AG09309 (cell line): ENCODE data around the gene PTPRF.

Experiments
- DNase-seq: peaks from one replicate; pipeline ENCODE4 v3.0.0-alpha.2; 2010; ENCODE audit warnings: low read depth
- H3K4me3 ChIP-seq: 2 replicates; pipeline ENCODE4 v1.5.1; 2011; ENCODE audit warnings: mild to moderate bottlenecking, low read depth, low read length, moderate library complexity; ENCODE audit not compliant: control insufficient read depth
- TF ChIP-seq, protein P1 (sequence below): IDR thresholded peaks from 2 replicates; pipeline ENCODE4 v1.5.1; 2011; ENCODE audit warnings: mild to moderate bottlenecking, low read depth, low read length, inconsistent platforms; ENCODE audit not compliant: insufficient read depth, control insufficient read depth; ENCODE audit errors: missing control alignments

PTPRF gene

DNA sequence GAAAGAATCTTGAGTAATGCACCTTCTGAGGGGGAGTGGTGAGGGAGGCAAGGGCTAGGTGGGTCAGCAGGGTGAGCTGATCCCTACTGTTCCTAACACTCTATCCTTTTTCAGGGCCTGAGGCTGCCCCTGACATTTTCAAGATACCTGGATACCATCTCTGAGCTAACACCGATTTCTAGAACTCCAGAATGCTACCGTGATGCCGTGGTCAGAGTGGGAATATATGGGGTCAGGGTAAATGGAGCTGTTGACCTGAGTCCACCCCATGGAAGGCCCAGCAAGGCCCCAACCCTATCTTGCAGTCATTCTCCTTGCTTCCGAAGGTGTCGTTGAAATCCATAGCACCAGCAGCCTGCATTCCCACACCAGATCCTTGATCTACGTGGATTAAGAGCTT is 18.0 kb upstream of the PTPRF start:
- DNase-seq, result no peak
- TF ChIP-seq, protein P1, sequence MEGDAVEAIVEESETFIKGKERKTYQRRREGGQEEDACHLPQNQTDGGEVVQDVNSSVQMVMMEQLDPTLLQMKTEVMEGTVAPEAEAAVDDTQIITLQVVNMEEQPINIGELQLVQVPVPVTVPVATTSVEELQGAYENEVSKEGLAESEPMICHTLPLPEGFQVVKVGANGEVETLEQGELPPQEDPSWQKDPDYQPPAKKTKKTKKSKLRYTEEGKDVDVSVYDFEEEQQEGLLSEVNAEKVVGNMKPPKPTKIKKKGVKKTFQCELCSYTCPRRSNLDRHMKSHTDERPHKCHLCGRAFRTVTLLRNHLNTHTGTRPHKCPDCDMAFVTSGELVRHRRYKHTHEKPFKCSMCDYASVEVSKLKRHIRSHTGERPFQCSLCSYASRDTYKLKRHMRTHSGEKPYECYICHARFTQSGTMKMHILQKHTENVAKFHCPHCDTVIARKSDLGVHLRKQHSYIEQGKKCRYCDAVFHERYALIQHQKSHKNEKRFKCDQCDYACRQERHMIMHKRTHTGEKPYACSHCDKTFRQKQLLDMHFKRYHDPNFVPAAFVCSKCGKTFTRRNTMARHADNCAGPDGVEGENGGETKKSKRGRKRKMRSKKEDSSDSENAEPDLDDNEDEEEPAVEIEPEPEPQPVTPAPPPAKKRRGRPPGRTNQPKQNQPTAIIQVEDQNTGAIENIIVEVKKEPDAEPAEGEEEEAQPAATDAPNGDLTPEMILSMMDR, result no peak
- H3K4me3 ChIP-seq, result no peak overlapping the region

DNA sequence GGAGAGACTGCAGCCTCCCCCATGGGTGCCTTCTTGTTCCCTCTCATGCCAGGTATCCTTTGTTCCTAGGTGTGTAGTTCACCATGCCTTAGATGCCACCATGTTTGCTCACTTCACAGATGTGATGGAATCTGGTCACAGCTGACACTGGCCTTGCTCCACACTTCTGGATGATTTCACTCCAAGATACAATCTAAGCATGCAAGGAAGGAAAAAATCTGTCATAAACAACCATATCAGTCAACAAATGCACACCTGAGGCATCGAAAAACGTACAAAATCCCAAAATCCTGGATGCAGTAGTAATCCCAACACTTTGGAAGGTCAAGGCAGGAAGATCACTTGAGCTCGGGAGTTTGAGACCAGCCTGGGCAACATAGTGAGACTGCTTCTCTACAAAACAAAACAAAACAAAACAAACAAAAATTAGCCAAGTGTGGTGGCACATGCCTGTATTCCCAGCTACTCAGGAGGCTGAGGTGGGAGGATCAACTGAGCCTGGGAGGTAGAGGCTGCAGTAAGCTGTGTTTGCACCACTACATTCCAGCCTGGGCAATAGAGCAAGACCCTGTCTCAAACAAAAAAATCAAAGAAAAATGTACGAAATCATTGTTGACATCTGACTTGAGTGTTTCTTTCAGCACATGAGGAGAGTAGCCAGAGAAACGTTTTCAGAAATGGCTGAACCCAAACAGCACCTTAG is 17.1 kb upstream of the PTPRF start:
- TF ChIP-seq, protein P1, result no peak
- H3K4me3 ChIP-seq, result no peak overlapping the region
- no peak for DNase-seq

DNA sequence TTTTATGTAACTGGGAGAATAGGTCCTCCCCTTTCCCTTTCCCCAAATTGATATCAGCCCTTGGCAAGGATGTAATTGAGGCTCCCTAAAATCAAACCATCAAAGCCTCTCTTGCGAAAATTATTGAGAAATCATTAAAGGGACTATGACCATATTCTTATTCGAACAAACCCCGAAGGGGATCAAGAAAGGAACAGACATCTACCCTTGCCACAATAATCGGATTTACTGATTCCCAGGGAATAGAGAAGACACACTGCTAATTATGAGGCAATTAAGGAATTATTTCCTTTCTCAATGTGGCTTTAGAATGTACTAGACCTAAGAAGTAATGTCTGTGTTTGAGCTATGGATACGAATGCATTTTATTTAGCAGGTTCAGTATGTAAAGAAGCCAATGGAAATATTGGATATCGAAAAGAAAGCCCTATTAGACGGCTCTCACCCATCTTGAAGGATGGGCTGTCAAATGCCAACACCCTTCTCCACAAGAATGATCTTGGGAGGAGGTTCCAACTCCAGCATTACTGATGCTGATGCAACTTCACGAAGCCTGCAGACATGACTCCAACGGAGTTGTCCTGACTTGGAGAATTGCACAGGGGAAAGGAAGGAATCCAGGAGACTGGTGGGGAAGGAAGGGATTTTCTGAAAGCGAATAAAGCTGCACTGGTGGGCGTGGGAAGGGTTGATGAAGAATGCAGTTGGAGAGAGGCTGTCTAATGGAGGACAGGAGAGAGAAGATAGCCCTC is 11.6 kb upstream of the PTPRF start:
- DNase-seq, result no peak
- no peak overlapping the region for H3K4me3 ChIP-seq
- TF ChIP-seq, protein P1, result no peak

DNA sequence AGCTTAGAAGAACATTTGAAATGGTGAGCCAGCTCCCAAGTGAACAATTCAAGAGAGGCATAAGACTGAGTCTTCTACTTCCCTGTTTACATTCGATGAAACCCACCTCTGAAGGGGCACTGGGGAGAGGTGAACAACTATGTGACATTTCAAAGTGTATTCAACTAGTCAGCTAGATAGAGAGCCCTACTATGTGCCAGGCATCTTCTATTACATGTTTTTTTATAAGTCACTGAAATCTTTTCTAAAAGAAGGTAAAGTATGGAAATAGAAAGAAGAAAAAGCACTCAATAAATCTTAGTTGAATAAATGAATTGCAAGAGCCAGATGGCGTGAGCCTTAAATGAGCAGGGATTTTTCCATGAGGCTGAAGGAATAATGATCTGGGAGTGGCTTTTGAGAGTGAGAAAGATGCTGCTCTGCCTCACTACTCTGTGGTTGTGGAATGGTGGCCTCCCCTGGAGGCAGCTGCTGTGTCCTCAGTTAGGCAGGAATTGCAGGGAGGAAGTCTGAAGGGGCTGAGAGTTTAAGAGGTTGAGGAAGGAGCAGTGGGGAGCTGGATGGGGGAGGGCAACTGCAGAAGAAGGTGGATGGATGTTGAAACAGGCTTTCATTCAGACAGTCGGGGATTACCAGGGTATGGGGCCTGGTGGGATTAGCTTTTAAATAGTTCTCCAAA is 10.4 kb upstream of the PTPRF start:
- DNase-seq, result no peak
- TF ChIP-seq, protein P1, result no peak
- H3K4me3 ChIP-seq, result no peak overlapping the region

DNA sequence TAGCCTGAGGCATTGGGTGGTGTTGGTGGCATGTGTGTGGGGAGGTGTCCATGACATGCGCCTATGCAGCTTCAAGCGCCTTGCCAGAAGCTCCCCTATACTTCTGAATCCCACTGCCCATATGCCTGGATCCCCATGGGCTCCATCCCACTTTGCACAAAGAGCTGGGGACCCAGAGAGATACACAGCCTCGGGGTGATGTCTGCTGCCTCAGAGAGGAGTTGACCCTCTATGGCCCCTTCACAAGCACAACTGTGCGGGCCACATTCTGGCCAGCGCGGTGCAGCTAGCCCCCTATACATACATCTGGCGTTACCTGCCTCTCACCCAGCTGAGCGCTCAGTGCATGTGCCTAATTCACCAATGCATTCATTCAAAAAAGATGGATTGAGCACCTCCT is 9.6 kb upstream of the PTPRF start:
- TF ChIP-seq, protein P1, result no peak
- no peak overlapping the region for H3K4me3 ChIP-seq
- DNase-seq, result no peak

DNA sequence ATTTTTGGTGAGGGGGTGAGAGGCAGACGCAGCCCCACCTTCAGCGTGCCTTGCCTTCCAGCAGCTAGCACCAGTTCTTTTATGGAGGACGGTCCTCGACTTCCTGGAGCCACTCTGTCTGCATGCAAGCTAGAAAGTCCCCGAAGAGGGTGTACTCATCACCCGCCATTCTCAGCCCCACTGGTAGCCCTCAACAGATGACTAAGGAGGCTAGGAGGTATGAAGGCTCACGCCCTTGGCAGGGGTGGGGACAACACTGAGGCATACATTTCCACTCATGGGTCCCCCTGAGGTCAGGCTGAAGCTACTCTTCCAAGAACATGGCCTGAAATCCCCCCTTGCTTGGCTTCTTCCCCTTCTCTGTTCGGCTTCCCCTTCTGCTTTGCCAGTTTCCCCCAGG is 8.9 kb upstream of the PTPRF start:
- TF ChIP-seq, protein P1, result no peak
- DNase-seq, result no peak
- H3K4me3 ChIP-seq, result no peak overlapping the region
